Mesenchymal stem cell (in vitro differentiated cells and primary cell): ENCODE measurements around the gene CLDN15.
A peak's percentile ranks its signal among the peaks of the same experiment; 100 is the strongest.
"Not testable (repeated sequence)": the region's sequence is repeated elsewhere in the genome, so short reads cannot be mapped to it uniquely, and the experiment has no call there.

ENCODE experiments used
- DNase-seq: peaks from one replicate; pipeline ENCODE4 v3.0.0-alpha.2; 2013
- H2AFZ ChIP-seq: one replicate; pipeline ENCODE4 v1.6.1; 2013; ENCODE audit warnings: low read depth, mild to moderate bottlenecking, control low read depth, inconsistent platforms, low read length, moderate library complexity
- H2AK5ac ChIP-seq: 2 replicates; pipeline ENCODE4 v1.6.1; 2013; ENCODE audit warnings: low read length, moderate library complexity, mild to moderate bottlenecking, inconsistent platforms; ENCODE audit not compliant: severe bottlenecking
- H2BK120ac ChIP-seq: one replicate; pipeline ENCODE4 v1.6.1; 2013; ENCODE audit warnings: low read depth, mild to moderate bottlenecking, inconsistent platforms, low read length, moderate library complexity
- H2BK12ac ChIP-seq, 2 experiments: one replicate each; pipeline ENCODE4 v1.6.1; 2013; ENCODE audit warnings: inconsistent platforms in 2 of 2, low read length in 2 of 2, mild to moderate bottlenecking in 2 of 2, moderate library complexity in 2 of 2, control low read depth in 1 of 2
- H2BK15ac ChIP-seq: one replicate; pipeline ENCODE4 v1.6.1; 2013; ENCODE audit warnings: mild to moderate bottlenecking, low read depth, inconsistent platforms; ENCODE audit not compliant: poor library complexity, severe bottlenecking
- H2BK5ac ChIP-seq: 2 replicates; pipeline ENCODE4 v1.6.1; 2013; ENCODE audit warnings: low read depth, mild to moderate bottlenecking, low read length, control low read depth, inconsistent platforms; ENCODE audit not compliant: poor library complexity, severe bottlenecking
- H3K14ac ChIP-seq, 2 experiments: one replicate each; pipeline ENCODE4 v1.6.1; 2013; ENCODE audit warnings: inconsistent platforms in 2 of 2, low read length in 2 of 2, control low read depth in 1 of 2, mild to moderate bottlenecking in 1 of 2, moderate library complexity in 1 of 2
- H3K18ac ChIP-seq, 2 experiments: one replicate each; pipeline ENCODE4 v1.6.1; 2013; ENCODE audit warnings: inconsistent platforms in 2 of 2, low read length in 2 of 2, control low read depth in 1 of 2, low read depth in 1 of 2, mild to moderate bottlenecking in 1 of 2
- H3K23ac ChIP-seq, 2 experiments: one replicate each; pipeline ENCODE4 v1.6.1; 2013; ENCODE audit warnings: inconsistent platforms in 2 of 2, low read length in 2 of 2, mild to moderate bottlenecking in 2 of 2, moderate library complexity in 2 of 2, control low read depth in 1 of 2
- H3K27ac ChIP-seq: 2 replicates; pipeline ENCODE4 v1.5.1; 2013; ENCODE audit warnings: mild to moderate bottlenecking, moderate library complexity, low read length, control low read depth, inconsistent platforms; ENCODE audit not compliant: poor library complexity, severe bottlenecking
- H3K27me3 ChIP-seq, 2 experiments: 2 replicates each; pipeline versions ENCODE4 v1.6.1 to v1.7.0; 2013; ENCODE audit warnings: low read length in 2 of 2, mild to moderate bottlenecking in 2 of 2, moderate library complexity in 2 of 2, control low read depth in 1 of 2, inconsistent platforms in 1 of 2; ENCODE audit not compliant: control insufficient read depth in 1 of 2, insufficient read depth in 1 of 2
- H3K36me3 ChIP-seq, 2 experiments: 2 replicates each; pipeline versions ENCODE4 v1.6.1 to v1.7.0; 2013; ENCODE audit warnings: low read length in 2 of 2, control low read depth in 1 of 2, inconsistent platforms in 1 of 2, low read depth in 1 of 2, mild to moderate bottlenecking in 1 of 2; ENCODE audit not compliant: insufficient read depth in 2 of 2, control insufficient read depth in 1 of 2
- H3K4ac ChIP-seq, 2 experiments: one replicate each; pipeline ENCODE4 v1.6.1; 2013; ENCODE audit warnings: inconsistent platforms in 2 of 2, low read length in 2 of 2, mild to moderate bottlenecking in 2 of 2, moderate library complexity in 2 of 2, control low read depth in 1 of 2, low read depth in 1 of 2
- H3K4me1 ChIP-seq: 2 replicates; pipeline ENCODE4 v1.6.1; 2013; ENCODE audit warnings: low read depth, low read length, control low read depth; ENCODE audit not compliant: control insufficient read depth, insufficient read depth
- H3K4me2 ChIP-seq: 2 replicates; pipeline ENCODE4 v1.6.1; 2013; ENCODE audit warnings: low read length, mild to moderate bottlenecking, inconsistent platforms; ENCODE audit not compliant: poor library complexity, severe bottlenecking
- H3K4me3 ChIP-seq, 2 experiments: 2 replicates each; pipeline versions ENCODE4 v1.5.1 to v1.7.0; 2013; ENCODE audit warnings: low read length in 2 of 2, mild to moderate bottlenecking in 2 of 2, control low read depth in 1 of 2, low read depth in 1 of 2; ENCODE audit not compliant: insufficient read depth in 1 of 2
- H3K79me1 ChIP-seq: replicated peaks from 2 replicates; pipeline ENCODE4 v1.6.1; 2013; ENCODE audit warnings: mild to moderate bottlenecking, control low read depth, low read length, inconsistent platforms; ENCODE audit not compliant: poor library complexity, severe bottlenecking
- H3K9ac ChIP-seq: 2 replicates; pipeline ENCODE4 v1.7.0; 2013; ENCODE audit warnings: mild to moderate bottlenecking, low read length, moderate library complexity
- H3K9me3 ChIP-seq: 2 replicates; pipeline ENCODE4 v1.7.0; 2013; ENCODE audit warnings: mild to moderate bottlenecking, low read length; ENCODE audit not compliant: control insufficient read depth
- H4K8ac ChIP-seq: one replicate; pipeline ENCODE4 v1.6.1; 2013; ENCODE audit warnings: inconsistent platforms, mild to moderate bottlenecking, low read length, moderate library complexity
- H4K91ac ChIP-seq: one replicate; pipeline ENCODE4 v1.6.1; 2013; ENCODE audit warnings: mild to moderate bottlenecking, low read length, inconsistent platforms
- WGBS: methylation state at CpG from one replicate; pipeline ENCODE4 v1.1.7; 2013; ENCODE audit warnings: mixed read lengths; 5-methylcytosine and 5-hydroxymethylcytosine counted together

The CLDN15 gene

DNA sequence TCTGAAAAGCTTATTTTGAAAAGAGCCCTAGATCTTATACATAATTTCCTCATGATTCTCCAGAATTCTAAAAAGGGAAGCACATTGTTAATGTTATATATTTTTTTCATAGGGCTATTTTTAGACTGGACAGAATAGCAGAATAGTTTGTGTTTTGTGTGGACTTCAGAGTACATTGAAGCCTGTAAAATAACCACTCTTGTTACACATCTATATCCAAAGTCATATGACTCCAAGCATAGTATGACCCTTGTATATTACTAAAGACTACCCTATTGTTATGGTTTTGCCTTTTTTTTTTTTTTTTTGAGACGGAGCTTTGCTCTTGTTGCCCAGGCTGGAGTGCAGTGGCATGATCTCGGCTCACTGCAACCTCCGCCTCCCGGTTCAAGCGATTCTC, 33.4 kb upstream of the CLDN15 start:
- no peak overlapping the region for H3K9ac ChIP-seq
- H4K91ac ChIP-seq, result no peak overlapping the region
- no peak overlapping the region for H3K4me2 ChIP-seq
- WGBS, result 90% methylated on average over 5 of the region's 5 CpGs
- H3K4ac ChIP-seq, result no peak overlapping the region
- H3K27ac ChIP-seq, result no peak overlapping the region
- no peak overlapping the region for H2BK12ac ChIP-seq
- H2AK5ac ChIP-seq, result no peak overlapping the region
- no peak for DNase-seq
- H3K14ac ChIP-seq, result no peak overlapping the region
- H2AFZ ChIP-seq, result no peak overlapping the region
- no peaks in the 10 kb centered on the region for H3K4me1 ChIP-seq
- no peak overlapping the region for H3K23ac ChIP-seq
- H3K27me3 ChIP-seq, result peaks cover 15 to 16% of the 10 kb centered on the region in 2 experiments
- H2BK15ac ChIP-seq, result no peak overlapping the region
- H3K18ac ChIP-seq, result no peak overlapping the region
- H3K4me3 ChIP-seq, result no peak overlapping the region
- no peak overlapping the region for H4K8ac ChIP-seq
- no peaks in the 10 kb centered on the region for H3K36me3 ChIP-seq
- H2BK5ac ChIP-seq, result no peak overlapping the region
- no peaks in the 10 kb centered on the region for H3K9me3 ChIP-seq
- H2BK120ac ChIP-seq, result no peak overlapping the region
- H3K79me1 ChIP-seq, result no peaks in the 10 kb centered on the region

DNA sequence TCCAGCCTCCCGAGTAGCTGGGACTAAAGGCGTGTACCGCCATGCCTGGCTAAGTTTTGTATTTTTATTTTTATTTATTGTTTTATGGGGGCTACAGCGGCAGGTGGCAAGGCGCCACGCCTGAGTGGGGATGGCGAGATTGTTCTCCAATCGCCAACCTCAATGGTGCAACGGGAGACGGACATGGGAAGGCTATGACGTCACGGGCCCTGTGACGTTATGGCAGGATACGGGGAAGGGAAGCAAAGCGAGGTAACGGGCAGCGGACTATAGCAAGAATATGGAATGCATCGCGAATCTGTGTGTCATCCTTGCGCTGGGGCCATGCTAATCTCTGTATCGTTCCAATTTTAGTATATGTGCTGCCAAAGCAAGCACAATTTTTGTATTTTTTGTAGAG, 32.1 kb upstream of the CLDN15 start:
- no peak overlapping the region for H2BK5ac ChIP-seq
- H3K79me1 ChIP-seq, result no peaks in the 10 kb centered on the region
- no peak overlapping the region for H3K18ac ChIP-seq
- no peak overlapping the region for H2BK12ac ChIP-seq
- no peak overlapping the region for H3K4ac ChIP-seq
- no peak overlapping the region for H3K4me3 ChIP-seq
- no peaks in the 10 kb centered on the region for H3K9me3 ChIP-seq
- H3K36me3 ChIP-seq, result no peaks in the 10 kb centered on the region
- H3K9ac ChIP-seq, result no peak overlapping the region
- no peak overlapping the region for H4K8ac ChIP-seq
- H3K23ac ChIP-seq, result no peak overlapping the region
- no peak overlapping the region for H2AK5ac ChIP-seq
- H3K27ac ChIP-seq, result no peak overlapping the region
- H4K91ac ChIP-seq, result no peak overlapping the region
- H2BK15ac ChIP-seq, result no peak overlapping the region
- H3K27me3 ChIP-seq, result peaks cover 11 to 15% of the 10 kb centered on the region in 2 experiments
- no peak for DNase-seq
- 91% methylated on average over 21 of the region's 21 CpGs for WGBS
- no peak overlapping the region for H3K4me2 ChIP-seq
- no peaks in the 10 kb centered on the region for H3K4me1 ChIP-seq
- no peak overlapping the region for H3K14ac ChIP-seq
- no peak overlapping the region for H2AFZ ChIP-seq
- no peak overlapping the region for H2BK120ac ChIP-seq

DNA sequence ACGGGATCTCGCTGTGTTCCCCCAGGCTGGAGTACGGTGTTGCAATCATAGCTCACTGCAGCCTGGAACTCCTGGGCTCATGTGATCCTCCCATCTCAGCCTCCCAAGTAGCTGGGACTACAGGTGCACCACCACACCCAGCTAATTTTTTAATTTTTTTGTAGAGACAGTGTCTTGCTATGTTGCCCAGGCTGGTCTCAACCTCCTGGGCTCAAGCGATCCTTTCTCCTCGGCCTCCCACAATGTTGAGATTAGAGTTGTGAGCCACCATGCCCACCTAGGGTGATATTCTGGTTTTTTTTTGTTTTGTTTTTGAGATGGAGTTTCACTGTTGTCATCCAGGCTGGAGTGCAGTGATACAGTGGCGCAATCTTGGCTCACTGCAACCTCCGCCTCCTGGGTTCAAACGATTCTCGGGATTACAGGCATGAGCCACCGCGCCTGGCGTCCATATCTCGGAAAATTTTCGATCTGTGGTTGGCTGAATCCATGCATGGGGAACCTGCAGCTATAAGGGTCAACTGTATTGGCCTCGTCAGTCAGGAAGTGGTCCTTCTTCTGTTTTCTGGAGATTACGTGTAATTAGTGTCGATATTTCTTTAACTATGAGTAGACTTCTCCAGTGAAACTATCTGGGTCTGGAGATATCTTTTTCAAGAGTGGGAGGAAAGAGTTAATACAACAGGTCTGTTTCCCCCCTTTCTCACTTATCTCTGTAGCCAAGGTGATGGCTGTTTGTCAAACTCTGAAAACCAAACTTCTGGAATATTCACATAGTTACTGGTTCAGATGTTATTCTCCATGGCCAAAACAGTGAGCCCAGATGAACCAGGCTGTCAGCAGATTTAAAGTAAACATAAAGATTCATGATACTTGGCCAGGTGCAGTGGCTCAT, 28.3 kb upstream of the CLDN15 start:
- Histone ChIP-seq H3K23ac (no peak overlapping the region), H2BK5ac (no peak overlapping the region), H3K4me2 (no peak overlapping the region), H3K36me3 (no peaks in the 10 kb centered on the region), H2BK120ac (no peak overlapping the region), H3K4me3 (no peak overlapping the region), H3K4ac (no peak overlapping the region), H2BK12ac (no peak overlapping the region), H3K27ac (no peak overlapping the region), H4K8ac (no peak overlapping the region), H3K9me3 (no peaks in the 10 kb centered on the region), H2AFZ (no peak overlapping the region), H3K4me1 (peaks cover 2% of the 10 kb centered on the region), H2AK5ac (no peak overlapping the region), H4K91ac (no peak overlapping the region), H3K14ac (no peak overlapping the region), H2BK15ac (no peak overlapping the region), H3K79me1 (no peaks in the 10 kb centered on the region), H3K18ac (no peak overlapping the region), H3K9ac (no peak overlapping the region), H3K27me3 (peaks cover 7 to 19% of the 10 kb centered on the region in 2 experiments)
- no peak for DNase-seq
- 86% methylated on average over 16 of the region's 17 CpGs for WGBS

DNA sequence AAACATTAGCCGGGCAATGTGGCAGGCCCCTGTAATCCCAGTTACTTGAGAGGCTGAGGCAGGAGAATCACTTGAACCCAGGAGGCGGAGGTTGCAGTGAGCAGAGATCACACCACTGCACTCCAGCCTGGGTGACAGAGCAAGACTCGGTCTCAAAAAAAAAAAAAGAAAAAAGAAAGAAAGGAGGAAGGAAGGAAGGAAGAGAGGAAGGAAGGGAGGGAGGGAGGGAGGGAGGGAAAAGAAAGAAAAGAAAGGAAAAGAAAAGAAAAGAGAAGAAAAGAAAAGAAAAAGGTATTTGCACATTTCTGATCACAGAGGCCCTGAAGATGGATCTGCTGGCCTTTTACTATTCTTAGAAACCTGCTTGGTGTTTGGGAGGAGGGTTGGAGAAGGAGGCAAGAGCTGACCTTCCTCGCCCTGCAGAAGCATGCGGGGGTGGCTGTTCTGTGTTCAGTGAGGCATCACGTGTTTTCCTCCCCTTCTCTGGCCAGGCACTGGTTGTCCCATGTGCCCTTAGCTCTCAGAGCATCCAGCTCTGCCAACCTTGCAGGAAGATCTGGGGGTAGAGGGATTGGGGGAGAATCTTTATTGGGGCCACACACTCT, 26.6 kb upstream of the CLDN15 start:
- not testable (repeated sequence) for H3K9ac ChIP-seq, H3K4me2 ChIP-seq, H3K79me1 ChIP-seq, H4K91ac ChIP-seq, H2BK15ac ChIP-seq, H2BK5ac ChIP-seq, H3K9me3 ChIP-seq, H3K14ac ChIP-seq, H3K18ac ChIP-seq, H3K4me1 ChIP-seq, H2AK5ac ChIP-seq, H3K4me3 ChIP-seq, H3K36me3 ChIP-seq, H3K4ac ChIP-seq, H3K23ac ChIP-seq, H2AFZ ChIP-seq, H4K8ac ChIP-seq, H2BK12ac ChIP-seq, H3K27ac ChIP-seq, H2BK120ac ChIP-seq
- peak; percentile 5 for DNase-seq
- 72% methylated on average over 6 of the region's 6 CpGs for WGBS
- H3K27me3 ChIP-seq, result peaks cover 8 to 23% of the 10 kb centered on the region in 2 experiments
